ENCODE data around the gene CHAF1B. TPM values are rescaled to one million over a fixed set of nuclear protein-coding genes. Genes with fewer than 3 reads are reported as not detected.

The CHAF1B gene
- total RNA-seq, 4 donors from 2014 or later: 0.31 to 2.1 (median 1.1) TPM

GRCh38 chr21:36436829-36437744 lies 51.9 kb downstream of the CHAF1B start:
- TF ChIP-seq POLR2AphosphoS5 (IDR thresholded peaks at IDR 0.05) (no peak), POLR2A (IDR thresholded peaks at IDR 0.05) (no peak), CTCF (IDR thresholded peaks at IDR 0.05) (no peak), EP300 (IDR thresholded peaks at IDR 0.05) (no peak)
- H3K27ac ChIP-seq: no peak overlapping the region
- no peaks in the 10 kb centered on the region for H3K27me3 ChIP-seq
- H3K9me3 ChIP-seq: no peaks in the 10 kb centered on the region
- WGBS, 2 donors (ENCODE audit: low coverage in 1 of 2): 82 to 88% methylated on average over 2 to 3 of the region's 5 CpGs
- no peaks in the 10 kb centered on the region for H3K4me1 ChIP-seq
- H3K36me3 ChIP-seq: no peaks in the 10 kb centered on the region
- ATAC-seq: no peak
- H3K4me3 ChIP-seq: no peak overlapping the region

DNA sequence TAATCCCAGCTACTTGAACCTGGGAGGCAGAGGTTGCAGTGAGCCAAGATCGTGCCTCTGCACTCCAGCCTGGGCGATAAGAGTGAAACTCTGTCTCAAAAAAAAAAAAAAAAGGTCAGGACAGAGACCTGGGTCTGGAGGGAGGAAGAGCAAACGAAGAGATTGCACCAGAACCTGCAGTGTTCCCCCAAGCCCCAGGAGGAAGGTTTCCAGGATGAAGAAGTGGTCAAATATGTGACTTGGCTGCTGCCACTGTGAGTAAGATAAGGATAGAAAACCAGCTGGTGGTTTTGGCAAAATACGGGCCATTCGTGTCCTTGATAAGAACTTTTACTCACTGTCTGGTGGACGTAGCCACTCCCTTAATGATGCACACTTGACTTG lies 52.5 kb downstream of the CHAF1B start:
- Histone ChIP-seq H3K4me1 (no peaks in the 10 kb centered on the region), H3K36me3 (no peaks in the 10 kb centered on the region), H3K27me3 (no peaks in the 10 kb centered on the region), H3K27ac (no peak overlapping the region), H3K4me3 (no peak overlapping the region), H3K9me3 (no peaks in the 10 kb centered on the region)
- ATAC-seq: peak; percentile 69
- no peak for TF ChIP-seq CTCF (IDR thresholded peaks at IDR 0.05)
- TF ChIP-seq POLR2AphosphoS5 (IDR thresholded peaks at IDR 0.05): no peak
- no peak for TF ChIP-seq POLR2A (IDR thresholded peaks at IDR 0.05)
- no peak for TF ChIP-seq EP300 (IDR thresholded peaks at IDR 0.05)
- WGBS, 2 donors (ENCODE audit: low coverage in 1 of 2): 34 to 71% methylated on average over 4 to 6 of the region's 6 CpGs

GRCh38 chr21:36441715-36442114 lies 56.5 kb downstream of the CHAF1B start:
- H3K27ac ChIP-seq: no peak overlapping the region
- ATAC-seq: no peak
- no peak for TF ChIP-seq EP300 (IDR thresholded peaks at IDR 0.05)
- no peak for TF ChIP-seq CTCF (IDR thresholded peaks at IDR 0.05)
- TF ChIP-seq POLR2AphosphoS5 (IDR thresholded peaks at IDR 0.05): no peak
- no peak for TF ChIP-seq POLR2A (IDR thresholded peaks at IDR 0.05)

GRCh38 chr21:36446301-36446700 lies 61.1 kb downstream of the CHAF1B start:
- TF ChIP-seq POLR2AphosphoS5 (IDR thresholded peaks at IDR 0.05): no peak
- TF ChIP-seq POLR2A (IDR thresholded peaks at IDR 0.05): no peak
- TF ChIP-seq EP300 (IDR thresholded peaks at IDR 0.05): no peak
- TF ChIP-seq CTCF (IDR thresholded peaks at IDR 0.05): no peak
- no peaks in the 10 kb centered on the region for H3K36me3 ChIP-seq
- ATAC-seq: no peak
- H3K27ac ChIP-seq: no peak overlapping the region
- no peak overlapping the region for H3K4me3 ChIP-seq
- H3K27me3 ChIP-seq: no peaks in the 10 kb centered on the region
- WGBS, 2 donors (ENCODE audit: low coverage in 1 of 2): 46 to 90% methylated on average over 2 to 8 of the region's 10 CpGs
- H3K4me1 ChIP-seq: no peaks in the 10 kb centered on the region
- no peaks in the 10 kb centered on the region for H3K9me3 ChIP-seq

More at GRCh38 chr21:36441715-36442114, 56.5 kb downstream of the CHAF1B start:
- no peaks in the 10 kb centered on the region for H3K9me3 ChIP-seq
- WGBS, 2 donors (ENCODE audit: low coverage in 1 of 2): 98% methylated on average over 5 to 6 of the region's 6 CpGs
- H3K27me3 ChIP-seq: no peaks in the 10 kb centered on the region
- H3K36me3 ChIP-seq: no peaks in the 10 kb centered on the region
- no peak overlapping the region for H3K4me3 ChIP-seq
- no peaks in the 10 kb centered on the region for H3K4me1 ChIP-seq

DNA sequence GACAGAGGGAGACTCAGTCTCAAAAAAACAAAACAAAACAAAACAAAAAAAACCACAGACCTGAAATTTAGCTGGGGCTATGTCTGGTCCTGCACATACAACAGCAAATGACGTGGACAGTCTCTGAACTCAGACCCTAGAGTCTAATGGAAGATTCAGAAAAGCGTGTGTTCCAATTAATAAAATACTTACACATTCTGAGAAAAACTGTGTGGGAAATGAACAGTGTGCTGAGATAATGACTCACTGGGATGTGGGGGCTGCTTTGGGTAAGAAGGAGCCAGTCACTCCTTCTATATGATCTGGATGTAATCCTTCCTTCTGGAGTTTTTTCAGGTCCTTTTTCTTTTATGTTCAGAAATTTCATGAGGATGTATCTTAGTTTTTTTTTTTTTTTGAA lies 65.3 kb downstream of the CHAF1B start:
- no peak for TF ChIP-seq POLR2AphosphoS5 (IDR thresholded peaks at IDR 0.05)
- TF ChIP-seq CTCF (IDR thresholded peaks at IDR 0.05): no peak
- no peak for TF ChIP-seq EP300 (IDR thresholded peaks at IDR 0.05)
- no peak for TF ChIP-seq POLR2A (IDR thresholded peaks at IDR 0.05)
- WGBS, 2 donors (ENCODE audit: low coverage in 1 of 2): 79 to 89% methylated on average over 2 of the region's 2 CpGs
- Histone ChIP-seq H3K4me1 (peaks cover 0 to 11% (median 0%) of the 10 kb centered on the region in 3 donors), H3K36me3 (no peaks in the 10 kb centered on the region), H3K4me3 (no peak overlapping the region), H3K27me3 (no peaks in the 10 kb centered on the region), H3K27ac (no peak overlapping the region), H3K9me3 (no peaks in the 10 kb centered on the region)
- no peak for ATAC-seq
